ENCODE data around the gene NFAT5. TPM values are rescaled to one million over a fixed set of nuclear protein-coding genes. Genes with fewer than 3 reads are reported as not detected.

Gene NFAT5
- total and polyA plus RNA-seq, 8 donors, result 1.2 to 57.2 (median 21.5) TPM

DNA sequence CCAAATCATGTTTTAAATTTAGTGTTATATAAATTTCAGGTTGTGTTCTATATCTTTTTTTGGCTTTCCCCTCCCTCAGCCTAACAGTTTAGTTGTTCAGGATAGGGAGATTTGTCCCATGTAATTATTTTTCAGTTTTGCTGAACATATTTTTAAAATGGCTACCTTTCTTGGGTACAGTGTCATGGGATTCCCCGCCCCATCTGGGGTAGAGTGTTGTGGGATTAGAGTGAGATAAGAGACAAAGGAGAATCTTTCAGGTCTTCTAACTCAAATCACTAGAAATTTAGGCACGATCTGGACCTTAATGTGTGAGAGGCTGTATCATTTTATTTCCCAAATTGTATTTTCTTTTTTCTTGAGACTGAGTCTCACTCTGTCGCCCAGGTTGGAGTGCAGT is 24.8 kb downstream of the NFAT5 start:
- Histone ChIP-seq H3K4me1 (peaks cover 0 to 51% (median 27%) of the 10 kb centered on the region in 4 donors), H3K27ac (no peak overlapping the region), H3K9me3 (no peaks in the 10 kb centered on the region), H3K27me3 (no peaks in the 10 kb centered on the region), H3K4me3 (no peak overlapping the region), H3K36me3 (peaks cover 0 to 5% (median 0%) of the 10 kb centered on the region in 4 donors)
- DNase-seq, result no peak
- WGBS, 5 donors, result 88 to 97% (median 92%) methylated on average over 3 of the region's 3 CpGs
- no peak for TF ChIP-seq CTCF (IDR thresholded peaks at IDR 0.05)
- TF ChIP-seq EP300 (IDR thresholded peaks at IDR 0.05), result no peak
- no peak for TF ChIP-seq POLR2A (IDR thresholded peaks at IDR 0.05)
- no peak for TF ChIP-seq POLR2AphosphoS5 (IDR thresholded peaks at IDR 0.05)
- intact Hi-C loops (cut with DNase I; ENCODE audit: low total_unique reads), result no loop called here

- Histone ChIP-seq H3K36me3 (no peaks in the 10 kb centered on the region), H3K27me3 (no peaks in the 10 kb centered on the region), H3K4me3 (no peak overlapping the region), H3K4me1 (peaks cover 7 to 61% (median 33%) of the 10 kb centered on the region in 4 donors), H3K27ac (no peak overlapping the region), H3K9me3 (no peaks in the 10 kb centered on the region)
- DNase-seq, result peak in 1 of 2 donors; percentile 41
- no peak for TF ChIP-seq POLR2A (IDR thresholded peaks at IDR 0.05)
- no peak for TF ChIP-seq POLR2AphosphoS5 (IDR thresholded peaks at IDR 0.05)
- no peak for TF ChIP-seq CTCF (IDR thresholded peaks at IDR 0.05)
- TF ChIP-seq EP300 (IDR thresholded peaks at IDR 0.05), result no peak
- intact Hi-C loops (cut with DNase I; ENCODE audit: low total_unique reads), result no loop called here
- WGBS, 5 donors, result 88 to 96% (median 93%) methylated on average over 4 of the region's 4 CpGs
Observed at GRCh38 chr16:69593751-69594255, 28.0 kb downstream of the NFAT5 start.

DNA sequence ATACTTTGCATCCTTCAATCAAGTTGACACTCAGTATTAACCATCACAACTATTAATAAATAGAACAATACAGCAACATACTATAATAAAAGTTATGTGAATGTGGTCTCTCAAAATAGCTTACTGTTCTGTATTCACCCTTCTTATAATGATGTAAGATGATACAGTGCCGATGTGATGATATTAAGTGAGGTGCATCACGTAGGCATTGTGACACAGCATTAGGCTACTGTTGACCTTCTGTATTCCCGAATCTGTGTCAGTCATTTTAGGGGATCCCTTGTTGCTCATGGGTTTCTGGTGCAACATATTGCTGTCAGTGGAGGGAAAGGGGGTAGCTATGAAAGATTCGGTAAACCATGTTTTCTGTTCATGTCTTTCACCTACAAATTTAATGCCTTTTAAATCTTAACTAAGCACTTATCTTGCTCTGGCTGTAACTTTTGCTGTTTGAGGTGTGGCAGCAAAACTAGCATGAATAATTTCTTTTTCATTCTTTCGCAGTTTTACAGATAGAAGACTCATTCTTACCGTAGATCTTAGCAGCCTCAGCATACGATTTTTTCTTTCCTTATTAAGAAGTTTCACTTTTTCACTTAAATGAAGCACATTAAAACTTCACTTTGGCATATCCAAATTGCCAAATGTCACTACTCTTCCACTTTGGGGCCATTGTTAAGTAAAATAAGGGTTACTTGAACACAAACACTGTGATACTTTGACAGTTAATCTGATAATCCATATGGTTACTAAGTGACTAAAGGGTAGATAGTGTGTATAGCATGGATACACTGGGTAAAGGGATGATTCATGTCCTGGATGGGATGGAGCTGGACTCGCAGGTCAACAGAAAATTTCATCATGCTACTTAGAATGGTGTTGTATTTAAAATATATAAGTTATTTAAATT is 29.6 kb downstream of the NFAT5 start:
- H3K9me3 ChIP-seq, result no peaks in the 10 kb centered on the region
- no peaks in the 10 kb centered on the region for H3K36me3 ChIP-seq
- DNase-seq, result no peak
- intact Hi-C loops (cut with DNase I; ENCODE audit: low total_unique reads), result no loop called here
- 64 to 71% (median 67%) methylated on average over 8 of the region's 8 CpGs for WGBS, 5 donors
- no peak overlapping the region for H3K4me3 ChIP-seq
- H3K4me1 ChIP-seq, result peaks cover 7 to 58% (median 31%) of the 10 kb centered on the region in 4 donors
- H3K27ac ChIP-seq, result no peak overlapping the region
- no peaks in the 10 kb centered on the region for H3K27me3 ChIP-seq
- TF ChIP-seq POLR2A (IDR thresholded peaks at IDR 0.05), result no peak
- no peak for TF ChIP-seq POLR2AphosphoS5 (IDR thresholded peaks at IDR 0.05)
- no peak for TF ChIP-seq CTCF (IDR thresholded peaks at IDR 0.05)
- no peak for TF ChIP-seq EP300 (IDR thresholded peaks at IDR 0.05)

DNA sequence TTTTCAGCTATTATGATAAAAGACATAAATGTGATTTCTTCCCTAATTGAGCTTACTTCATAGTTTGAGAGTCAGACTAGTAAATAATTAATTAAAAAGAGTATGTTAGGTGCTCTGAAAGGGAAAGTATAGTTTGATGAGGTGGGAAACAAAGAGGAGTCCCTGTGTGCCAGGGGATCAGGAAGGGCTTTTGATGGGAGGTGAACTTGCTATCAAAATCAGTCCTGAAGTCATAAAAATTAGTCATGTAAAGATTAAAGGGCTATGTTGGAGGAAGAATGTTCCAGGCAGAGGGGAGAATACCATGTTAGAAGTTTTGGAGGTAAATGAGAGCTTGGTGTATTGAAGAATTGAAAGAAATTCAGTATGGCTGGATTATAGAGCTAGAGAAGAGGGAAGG is 31.0 kb downstream of the NFAT5 start:
- H3K4me3 ChIP-seq, result no peak overlapping the region
- H3K27me3 ChIP-seq, result no peaks in the 10 kb centered on the region
- H3K9me3 ChIP-seq, result no peaks in the 10 kb centered on the region
- no peak for DNase-seq
- no peak overlapping the region for H3K27ac ChIP-seq
- TF ChIP-seq POLR2A (IDR thresholded peaks at IDR 0.05) (no peak), CTCF (IDR thresholded peaks at IDR 0.05) (no peak), POLR2AphosphoS5 (IDR thresholded peaks at IDR 0.05) (no peak), EP300 (IDR thresholded peaks at IDR 0.05) (no peak)
- no peaks in the 10 kb centered on the region for H3K36me3 ChIP-seq
- intact Hi-C loops (cut with DNase I; ENCODE audit: low total_unique reads), result no loop called here
- H3K4me1 ChIP-seq, result peaks cover 7 to 48% (median 25%) of the 10 kb centered on the region in 4 donors
